Middle frontal gyrus (tissue), 1 donor: ENCODE results near the gene ZNF529.
"Not testable (repeated sequence)": the region's sequence is repeated elsewhere in the genome, so short reads cannot be mapped to it uniquely, and the experiment has no call there.

Experiments used
- DNase-seq: peaks from one replicate; pipeline ENCODE4 v3.0.0-alpha.2; 2015; ENCODE audit warnings: low spot score; ENCODE audit errors: extremely low spot score

ZNF529 gene

DNA sequence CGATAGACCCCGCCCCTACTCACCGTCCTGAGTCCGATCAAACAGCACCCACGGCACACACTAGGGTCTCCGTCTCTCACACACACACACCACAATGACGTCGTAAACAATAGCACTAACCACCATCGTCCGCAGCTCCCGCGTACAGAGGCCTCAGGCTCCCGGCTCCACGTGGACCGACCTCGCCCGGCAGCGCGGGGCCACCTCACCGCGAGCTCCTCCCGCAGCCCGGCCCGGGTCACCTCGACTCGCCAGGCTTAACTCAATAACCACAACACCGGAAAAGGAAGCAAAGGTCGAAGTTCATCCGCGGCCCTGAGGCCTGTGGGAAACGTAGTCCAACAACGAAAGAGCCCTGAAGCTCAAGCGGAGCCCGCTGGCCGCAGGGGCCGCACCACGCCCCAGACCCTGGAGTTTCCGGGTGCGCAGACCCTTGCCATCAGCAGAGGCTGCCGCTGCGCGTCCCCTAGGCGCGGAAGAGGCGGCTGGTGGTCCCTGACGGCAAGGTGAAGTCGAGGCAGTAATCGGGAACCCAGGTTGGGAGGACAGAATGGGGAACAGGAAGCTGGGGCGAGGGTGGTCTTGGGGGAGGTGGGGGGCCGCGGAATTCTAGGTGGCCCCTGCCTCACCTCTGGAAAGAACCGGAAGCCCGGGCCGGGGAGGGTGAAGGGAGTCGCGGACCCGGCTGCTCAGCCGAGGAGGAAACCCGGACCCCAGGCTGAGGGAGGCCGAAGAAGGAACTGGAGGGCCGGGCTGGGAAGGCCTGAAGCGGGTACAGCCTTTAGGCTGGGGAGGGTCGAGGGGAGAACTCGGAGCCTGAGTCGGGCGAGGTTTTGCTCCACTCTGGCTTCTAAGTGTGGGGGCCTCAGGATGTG, at the start of gene ZNF529:
TSS of gene ZNF529 (minus strand) at position 273 of the 875 bp plus-strand sequence. CDS start 946 bp downstream, outside the sequence.
- DNase-seq = peak; percentile 83

DNA sequence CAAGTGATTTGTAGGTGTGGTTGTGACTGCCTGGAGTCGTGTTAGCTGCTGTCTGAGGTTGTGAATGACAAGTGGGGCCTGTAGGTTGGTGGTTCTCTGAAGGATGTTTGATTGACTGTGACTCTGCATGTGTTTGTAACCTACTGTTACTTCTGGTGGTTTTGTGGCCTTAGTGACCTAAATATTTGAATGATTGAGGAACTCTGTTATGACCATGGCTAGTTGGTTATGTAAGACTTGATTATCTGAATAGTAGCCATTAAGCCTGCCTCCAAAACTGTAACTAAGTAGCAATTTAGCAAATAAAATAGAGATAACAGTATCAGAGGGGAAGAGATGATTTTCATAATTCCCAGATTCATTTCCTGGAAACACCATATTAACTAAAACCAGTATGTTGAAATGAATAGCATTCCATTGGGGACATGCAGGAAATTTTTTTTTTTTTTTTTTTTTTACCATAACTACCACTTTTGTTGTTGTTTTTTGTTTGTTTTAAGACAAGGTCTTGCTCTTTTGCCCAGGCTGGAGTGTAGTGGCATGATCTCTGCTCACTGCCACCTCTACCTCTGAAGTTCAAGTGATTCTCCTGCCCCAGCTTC, 32.9 kb upstream of the ZNF529 start:
- DNase-seq = no peak

DNA sequence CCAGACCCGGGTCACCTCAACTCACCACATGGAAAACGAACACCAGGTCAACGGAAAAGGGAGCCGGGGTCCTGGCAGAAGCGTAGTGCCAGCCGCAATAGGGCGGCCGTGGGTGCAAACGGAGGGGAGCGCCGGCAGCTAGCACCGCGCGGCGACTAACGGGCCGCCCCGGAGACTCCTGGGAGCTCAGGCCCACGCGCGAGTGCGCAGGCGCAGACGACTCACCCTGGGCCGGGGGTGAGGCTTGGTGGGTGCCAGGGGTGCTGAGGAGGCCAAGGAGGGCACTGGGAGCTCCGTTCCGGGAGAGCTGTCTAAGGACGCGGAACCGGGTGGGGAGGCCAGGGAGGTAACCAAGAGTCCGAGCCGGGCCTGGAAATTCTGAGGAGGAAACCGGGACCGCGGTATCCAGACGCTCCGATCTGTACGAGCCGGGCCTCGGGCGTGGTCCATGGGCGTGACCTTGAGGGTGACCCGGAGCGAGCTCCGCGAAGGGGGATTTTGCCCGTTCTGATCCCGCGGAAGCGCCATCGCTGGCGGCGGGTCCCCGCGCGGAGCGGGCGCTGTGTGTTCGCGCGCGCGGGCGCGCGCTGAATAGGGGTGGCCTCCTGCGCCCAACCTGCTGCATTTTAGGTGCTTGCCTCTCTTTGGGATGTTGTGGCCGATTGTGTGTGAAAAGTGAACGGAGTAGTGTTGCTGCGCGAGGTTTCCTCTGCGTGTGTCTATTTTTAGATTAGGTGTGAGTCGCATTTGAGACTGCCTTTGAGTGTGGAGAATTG, 32.2 kb upstream of the ZNF529 start, which contains the start of gene ZNF382:
TSS of gene ZNF382 (plus strand) at position 213 of the 776 bp plus-strand sequence. CDS start 4,602 bp downstream, outside the sequence.
- DNase-seq = peak; percentile 59

DNA sequence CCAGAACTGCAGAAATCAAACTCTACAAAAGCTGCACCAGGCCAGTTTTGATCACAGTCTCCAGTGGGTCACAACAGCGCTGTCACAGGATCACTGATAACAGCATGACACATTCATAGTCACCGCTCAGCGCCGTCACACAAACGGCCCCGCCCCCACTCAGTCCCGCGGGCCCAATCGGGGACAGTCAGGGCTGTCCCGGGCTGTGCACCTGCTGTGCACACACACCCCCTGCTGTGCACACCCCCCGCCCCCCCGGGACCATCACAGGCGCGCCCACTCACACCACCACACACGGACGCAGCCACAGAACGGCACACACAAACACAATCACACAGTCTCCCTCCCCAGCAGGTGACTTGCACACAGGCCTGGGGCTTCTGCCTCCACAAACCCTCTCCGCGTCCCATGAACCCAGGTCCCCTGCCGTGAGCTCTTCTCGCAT, 31.6 kb upstream of the ZNF529 start:
- peak; percentile 18 for DNase-seq

DNA sequence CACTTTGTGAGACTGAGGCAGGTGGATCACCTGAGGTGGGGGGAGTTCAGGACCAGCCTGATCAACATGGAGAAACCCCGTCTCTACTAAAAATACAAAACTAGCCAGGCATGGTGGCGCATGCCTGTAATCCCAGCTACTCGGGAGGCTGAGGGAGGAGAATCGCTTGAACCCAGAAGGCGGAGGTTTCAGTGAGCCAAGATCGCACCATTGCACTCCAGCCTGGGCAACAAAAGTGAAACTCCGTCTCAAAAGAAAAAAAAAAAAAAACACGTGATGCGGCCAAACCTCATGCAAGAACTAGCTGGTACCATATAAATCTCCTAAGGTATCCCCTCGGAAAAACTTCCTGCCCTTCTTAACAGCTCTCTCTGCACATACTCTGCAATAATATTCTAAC, 29.6 kb upstream of the ZNF529 start:
- DNase-seq = not testable (repeated sequence)

DNA sequence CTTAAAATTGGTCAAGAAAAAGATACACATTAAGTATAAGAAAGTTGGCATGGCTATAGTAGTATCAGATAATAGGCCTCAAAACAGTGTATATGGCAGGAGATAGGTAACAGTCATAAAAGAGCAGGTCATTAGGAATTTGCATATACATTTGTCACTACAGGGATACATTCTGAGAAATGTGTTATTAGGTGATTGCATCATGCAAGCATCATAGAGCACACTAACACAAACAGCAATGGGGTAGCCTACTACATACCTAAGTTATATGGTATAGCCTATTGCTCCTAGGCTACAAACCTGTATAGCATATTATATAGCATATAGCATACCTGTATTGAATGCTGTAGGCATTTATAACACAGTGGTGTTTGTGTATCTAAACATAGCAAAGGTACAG, 6.2 kb upstream of the ZNF529 start:
- DNase-seq = no peak

DNA sequence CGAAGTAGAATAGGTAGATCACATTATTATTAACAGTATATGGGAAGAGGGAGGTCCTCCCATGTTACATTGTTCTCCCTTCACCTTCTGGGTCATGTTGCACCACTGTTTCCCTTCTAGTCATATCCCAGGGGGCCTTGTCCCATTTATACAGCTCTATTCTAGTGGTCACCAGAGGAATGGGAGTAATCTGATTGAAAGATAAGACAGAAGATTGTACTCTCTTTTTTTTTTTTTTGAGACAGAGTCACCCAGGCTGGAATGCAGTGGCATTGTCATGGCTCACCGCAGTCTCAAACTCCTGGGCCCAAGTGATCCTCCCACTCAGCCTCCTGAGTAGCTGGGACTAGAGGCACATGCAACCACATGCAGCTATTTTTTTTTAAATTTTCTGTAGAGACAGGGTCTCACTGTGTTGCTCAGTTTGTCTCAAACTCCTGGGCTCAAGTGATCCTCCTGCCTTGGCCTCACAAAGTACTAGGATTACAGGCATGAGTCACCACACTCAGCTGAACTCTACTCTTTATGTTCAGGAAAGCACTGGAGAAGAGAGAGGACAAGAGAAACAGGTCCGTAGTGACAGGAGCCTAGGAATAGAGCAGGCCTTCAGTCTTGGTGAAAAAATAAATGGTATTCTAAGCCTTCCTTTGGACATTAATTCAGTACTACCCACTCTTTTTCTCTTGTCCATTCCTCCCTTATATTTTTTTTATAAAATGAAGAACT, 4.3 kb upstream of the ZNF529 start:
- no peak for DNase-seq

DNA sequence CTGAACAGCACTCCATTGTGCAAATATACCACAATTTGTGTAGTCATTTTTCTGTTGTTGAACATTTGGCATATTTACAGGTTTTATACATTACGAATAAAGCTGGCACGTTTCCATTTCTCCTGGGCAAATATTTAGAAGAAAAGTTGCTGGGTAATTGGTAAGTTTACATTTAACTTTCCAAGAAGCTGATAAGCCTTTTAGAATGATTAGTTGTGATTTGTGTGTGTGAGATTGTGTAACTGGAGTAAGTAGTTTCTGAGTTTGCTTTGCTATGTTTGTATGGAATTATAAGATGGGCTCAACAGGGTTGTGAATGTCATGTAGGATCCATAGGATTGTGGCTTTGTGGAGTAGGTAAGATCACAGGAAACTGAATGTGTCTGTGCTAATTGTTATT, 1.6 kb upstream of the ZNF529 start:
- no peak for DNase-seq

DNA sequence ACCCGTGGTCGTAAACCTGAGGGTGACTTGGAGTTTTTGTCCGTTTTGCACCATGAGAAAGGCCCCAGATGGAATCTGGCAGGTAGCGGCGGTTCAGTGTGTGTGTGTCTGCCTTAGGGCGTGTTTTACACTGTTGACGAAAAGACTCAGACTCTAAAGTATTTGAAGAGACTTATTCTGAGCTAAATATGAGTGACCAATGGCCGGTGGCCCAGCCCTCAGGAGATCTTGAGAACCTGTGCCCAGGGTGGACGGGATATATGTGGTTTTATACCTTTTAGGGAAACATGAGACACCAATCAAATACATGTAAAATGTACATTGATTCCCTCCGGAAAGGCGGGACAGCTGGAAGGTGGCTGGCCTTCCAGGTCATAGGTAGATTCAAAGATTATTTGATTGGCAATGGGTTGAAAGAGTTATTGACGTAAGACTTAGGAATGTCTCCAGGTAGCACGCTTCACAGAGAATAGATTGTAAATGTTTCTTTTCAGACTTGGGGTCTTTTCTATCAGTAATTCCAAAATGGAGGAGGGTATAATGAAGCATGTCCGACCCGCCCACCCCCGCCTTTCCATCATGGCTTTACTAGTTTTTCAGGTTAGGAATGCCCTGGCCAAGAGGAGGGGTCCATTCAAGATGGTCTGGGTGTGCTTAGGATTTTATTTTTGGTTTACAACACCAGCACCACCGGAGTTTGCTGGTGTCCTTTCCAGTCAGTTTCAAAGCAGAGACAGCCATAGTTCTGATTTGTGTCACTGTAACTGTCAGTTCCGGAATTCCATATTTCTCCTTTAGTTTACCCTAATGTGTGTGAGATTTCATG, 1.0 kb upstream of the ZNF529 start:
- no peak for DNase-seq

DNA sequence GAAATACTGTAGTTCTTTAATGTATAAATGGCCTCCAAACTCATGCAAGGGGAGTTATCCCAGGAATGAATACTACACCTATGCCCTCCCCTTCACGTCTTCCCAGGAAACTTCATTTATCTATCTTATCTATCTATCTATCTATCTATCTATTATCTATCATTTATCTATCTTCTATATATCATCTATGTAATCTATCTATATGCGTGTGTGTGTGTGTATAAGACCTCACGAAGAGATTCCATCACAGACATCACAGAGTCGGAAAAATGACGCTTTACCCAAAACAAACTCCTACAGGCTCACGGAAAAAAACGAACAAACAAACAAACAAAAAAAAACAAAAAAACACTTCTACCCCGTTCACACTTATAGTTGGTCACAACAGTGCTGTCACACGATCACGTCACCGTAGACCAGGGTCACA, 486 bp downstream of the ZNF529 start:
- no peak for DNase-seq

DNA sequence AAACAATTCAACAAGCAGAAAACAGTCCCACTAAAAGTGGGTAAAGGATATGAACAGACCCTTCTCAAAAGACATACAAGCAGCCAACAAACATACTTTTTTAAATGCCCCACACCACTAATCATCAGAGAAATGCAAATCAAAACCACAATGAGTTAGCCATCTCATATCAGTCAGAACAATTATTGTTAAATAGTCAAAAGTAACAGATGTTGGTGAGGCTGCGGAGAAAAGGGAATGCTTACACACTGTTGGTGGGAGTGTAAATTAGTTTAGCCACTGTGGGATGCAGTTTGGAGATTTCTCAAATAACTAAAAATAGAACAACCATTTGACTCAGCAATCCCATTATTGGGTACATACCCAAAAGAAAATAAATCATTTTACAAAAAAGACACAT, 8.7 kb downstream of the ZNF529 start:
- DNase-seq = no peak

DNA sequence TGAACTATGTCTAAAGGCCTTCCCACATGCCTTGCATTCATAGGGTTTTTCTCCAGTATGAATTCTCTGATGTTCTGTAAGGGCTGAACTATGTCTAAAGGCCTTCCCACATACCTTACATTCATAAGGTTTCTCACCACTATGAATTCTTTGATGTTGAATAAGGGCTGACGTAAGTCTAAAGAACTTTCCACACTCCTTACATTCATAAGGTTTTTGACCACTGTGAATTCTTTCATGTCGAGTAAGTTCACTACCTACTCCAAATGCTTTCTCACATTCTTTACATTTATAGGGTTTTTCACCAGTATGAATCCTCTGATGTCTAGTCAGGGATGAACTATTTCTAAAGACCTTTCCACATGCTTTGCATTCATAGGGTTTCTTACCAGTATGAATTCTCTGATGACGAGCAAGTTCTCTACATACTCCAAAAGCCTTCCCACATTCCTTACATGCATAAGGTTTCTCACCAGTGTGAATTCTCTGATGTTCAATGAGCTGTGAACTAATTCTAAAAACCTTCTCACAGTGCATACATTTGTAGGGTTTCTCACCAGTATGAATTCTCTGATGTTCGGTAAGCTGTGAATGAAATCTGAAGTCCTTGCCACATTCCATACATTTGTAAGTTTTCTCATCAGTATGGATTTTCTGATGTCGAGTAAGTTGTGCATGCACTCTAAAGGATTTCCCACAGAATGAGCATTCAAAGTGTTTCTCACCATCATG, 25.9 kb downstream of the ZNF529 start:
- no peak for DNase-seq

DNA sequence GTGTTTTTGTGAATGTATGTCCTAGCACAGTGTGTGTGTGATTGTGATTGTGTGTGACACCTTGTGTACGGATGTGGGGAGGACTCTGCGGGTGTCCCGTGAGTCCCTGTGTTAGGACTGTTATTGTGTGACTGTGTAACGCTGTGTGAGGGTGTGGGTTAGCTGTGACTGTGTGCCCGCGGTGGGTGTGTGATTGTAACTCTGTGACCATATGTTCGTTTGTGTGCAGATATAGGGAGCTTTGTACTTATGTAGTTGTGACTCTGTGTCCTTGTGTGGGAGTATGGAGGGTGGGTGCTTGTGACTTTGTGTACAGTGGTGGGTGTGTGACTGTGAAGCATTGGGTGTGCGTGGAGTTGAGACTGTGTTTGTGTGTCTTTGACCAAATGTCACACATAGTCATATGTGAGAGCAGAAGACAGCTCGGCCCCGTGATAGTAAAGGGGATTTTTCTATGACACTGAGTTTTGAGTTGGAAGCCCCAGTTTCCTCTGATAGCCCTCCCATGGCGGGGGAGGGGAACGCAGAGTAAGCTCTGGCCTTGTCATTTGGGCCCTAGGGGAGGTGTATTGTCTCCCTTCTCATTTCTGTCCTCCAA, 44.1 kb downstream of the ZNF529 start:
- DNase-seq = no peak

DNA sequence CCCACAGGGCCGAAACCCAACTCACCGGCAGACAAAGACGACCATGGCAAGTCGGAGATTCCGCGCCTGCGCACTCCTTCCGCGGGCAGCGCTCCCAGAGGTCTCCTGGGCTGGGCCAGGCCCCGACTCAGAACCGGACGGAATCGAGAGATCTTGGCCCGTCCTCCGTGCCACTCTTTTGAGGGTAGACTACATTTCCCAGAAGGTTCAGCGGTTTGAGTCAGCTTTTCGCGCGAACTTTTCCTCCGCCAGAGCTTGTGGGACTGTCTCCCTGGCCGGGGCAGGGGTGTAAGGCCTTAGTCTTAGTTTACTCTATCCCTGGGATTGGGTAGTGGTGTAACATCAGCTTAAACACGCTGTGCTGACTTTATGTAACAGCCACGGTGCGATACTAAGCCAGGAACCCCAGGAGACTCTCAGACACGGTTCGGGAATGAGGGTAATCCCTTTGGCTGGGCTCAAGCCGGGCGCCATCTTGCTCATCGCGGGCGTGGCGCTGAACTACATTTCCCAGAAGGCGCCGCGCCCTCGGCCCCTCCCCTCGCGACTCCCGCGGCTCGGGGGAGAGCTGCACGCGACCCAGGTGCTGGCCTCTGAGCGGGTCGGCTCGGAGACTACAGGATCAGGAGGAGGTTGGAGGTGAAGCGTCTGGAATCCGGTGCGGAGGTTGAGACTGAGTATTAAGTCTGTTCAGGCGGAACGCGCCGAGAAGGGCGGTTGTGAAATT, 44.7 kb downstream of the ZNF529 start, which contains the start of gene ZNF260:
TSS of gene ZNF260 (minus strand) at position 78 of the 727 bp plus-strand sequence. CDS start 13,033 bp downstream, outside the sequence.
- DNase-seq = peak; percentile 95

DNA sequence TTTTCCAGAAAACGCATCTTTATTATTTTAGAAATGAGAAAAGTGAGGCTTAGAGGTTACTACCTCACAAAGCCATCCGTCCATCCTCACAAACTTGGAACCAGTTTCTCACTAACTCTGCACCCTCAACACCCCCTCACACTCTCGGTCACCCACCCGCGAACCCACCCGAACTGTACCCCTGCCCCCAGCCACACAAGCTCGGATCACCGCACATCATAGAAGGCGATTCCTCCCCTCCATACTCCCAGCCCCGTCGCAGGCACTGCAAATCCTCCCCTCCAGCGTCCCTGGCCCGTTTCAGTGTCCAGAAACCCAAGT, 45.3 kb downstream of the ZNF529 start:
- no peak for DNase-seq

DNA sequence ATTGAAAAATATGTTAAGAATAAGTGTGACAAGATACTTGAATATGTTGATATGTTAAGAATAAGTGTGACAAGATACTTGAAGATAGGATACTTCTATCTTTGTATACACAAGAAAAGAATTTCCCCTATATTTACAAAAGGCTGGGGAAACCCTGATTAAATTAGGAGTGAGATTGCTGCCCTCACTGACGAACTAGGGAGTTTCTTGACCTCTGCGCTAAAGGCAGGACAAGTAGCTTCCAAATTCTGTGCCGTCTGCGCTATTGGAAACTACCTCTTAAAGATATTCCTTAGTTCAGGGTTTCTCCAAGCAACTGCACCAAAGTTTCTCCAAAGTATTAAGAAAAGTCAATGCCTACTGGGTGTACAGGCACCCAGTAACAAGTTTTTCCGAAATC, 45.8 kb downstream of the ZNF529 start:
- DNase-seq = no peak

DNA sequence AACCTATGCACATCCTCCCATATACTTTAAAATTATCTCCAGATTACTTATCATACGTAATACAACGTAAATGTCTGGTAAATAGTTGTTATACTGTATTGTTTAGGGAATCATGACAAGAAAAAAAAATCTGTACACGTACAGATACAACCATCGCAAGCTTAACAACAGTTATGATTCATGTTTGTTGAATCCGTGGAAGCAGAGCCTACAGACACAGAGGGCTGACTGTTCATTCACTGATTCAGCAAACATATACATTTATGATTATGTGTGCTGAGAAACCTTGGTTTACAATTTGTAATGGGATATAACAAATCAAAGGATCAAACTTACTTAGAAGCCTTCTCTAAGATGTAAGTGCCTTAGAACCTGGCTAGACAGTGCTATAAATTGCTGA, 46.5 kb downstream of the ZNF529 start:
- DNase-seq = no peak

DNA sequence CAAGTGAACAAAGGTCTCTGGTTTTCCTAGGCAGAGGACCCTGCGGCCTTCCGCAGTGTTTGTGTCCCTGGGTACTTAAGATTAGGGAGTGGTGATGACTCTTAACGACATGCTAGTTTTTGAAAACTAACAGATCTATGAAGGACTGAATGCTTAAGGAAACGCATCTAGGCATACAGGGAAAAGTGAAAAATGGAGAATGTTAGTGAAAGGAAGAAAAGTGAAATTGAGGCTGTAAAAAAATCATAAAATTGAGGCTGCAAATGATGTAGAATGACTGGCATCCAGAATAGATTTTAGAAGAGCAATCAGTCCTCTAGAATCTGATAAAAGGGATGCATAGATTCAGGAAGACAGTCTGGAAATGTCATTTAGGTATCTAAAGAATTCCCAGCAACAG, 48.5 kb downstream of the ZNF529 start:
- DNase-seq = no peak
